ENCODE data around the gene SLC8A3. TPM values are rescaled to one million over a fixed set of nuclear protein-coding genes. Genes with fewer than 3 reads are reported as not detected.

Gene SLC8A3
- total and polyA plus RNA-seq, 9 of the 15 experiments (the other 6 are each of a cell fraction or from before 2014, with no cell fraction given), result not detected

DNA sequence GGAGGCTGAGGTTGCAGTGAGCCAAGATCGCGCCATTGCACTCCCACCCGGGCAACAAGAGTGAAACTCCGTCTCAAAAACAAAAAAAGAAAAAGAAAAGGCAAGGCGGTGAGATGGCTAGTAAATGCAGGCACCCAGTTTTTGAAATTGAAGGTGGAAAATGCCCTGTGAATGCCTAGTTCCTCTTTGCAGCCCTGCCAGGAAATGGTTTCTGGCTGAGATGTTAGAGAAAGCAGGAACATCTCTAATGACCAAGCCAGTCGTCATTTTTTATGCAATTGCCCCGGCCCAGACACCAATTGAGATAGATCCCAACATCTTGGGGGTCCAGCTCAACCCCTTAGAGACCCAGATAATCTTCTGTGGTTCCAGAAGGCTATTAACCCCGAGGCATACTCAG, 17.0 kb downstream of the SLC8A3 start (continued):
- TF ChIP-seq ZNF121 (CRISPR knock-in tag; conservative IDR thresholded peaks at IDR 0.05) (no peak), SP2 (IDR thresholded peaks at IDR 0.05; ENCODE audit: extremely low read depth, low read depth, low read length, poor library complexity, severe bottlenecking) (no peak), ZNF165 (CRISPR knock-in tag; IDR thresholded peaks at IDR 0.05; ENCODE audit: borderline replicate concordance) (no peak)
- TF ChIP-seq, protein P1, sequence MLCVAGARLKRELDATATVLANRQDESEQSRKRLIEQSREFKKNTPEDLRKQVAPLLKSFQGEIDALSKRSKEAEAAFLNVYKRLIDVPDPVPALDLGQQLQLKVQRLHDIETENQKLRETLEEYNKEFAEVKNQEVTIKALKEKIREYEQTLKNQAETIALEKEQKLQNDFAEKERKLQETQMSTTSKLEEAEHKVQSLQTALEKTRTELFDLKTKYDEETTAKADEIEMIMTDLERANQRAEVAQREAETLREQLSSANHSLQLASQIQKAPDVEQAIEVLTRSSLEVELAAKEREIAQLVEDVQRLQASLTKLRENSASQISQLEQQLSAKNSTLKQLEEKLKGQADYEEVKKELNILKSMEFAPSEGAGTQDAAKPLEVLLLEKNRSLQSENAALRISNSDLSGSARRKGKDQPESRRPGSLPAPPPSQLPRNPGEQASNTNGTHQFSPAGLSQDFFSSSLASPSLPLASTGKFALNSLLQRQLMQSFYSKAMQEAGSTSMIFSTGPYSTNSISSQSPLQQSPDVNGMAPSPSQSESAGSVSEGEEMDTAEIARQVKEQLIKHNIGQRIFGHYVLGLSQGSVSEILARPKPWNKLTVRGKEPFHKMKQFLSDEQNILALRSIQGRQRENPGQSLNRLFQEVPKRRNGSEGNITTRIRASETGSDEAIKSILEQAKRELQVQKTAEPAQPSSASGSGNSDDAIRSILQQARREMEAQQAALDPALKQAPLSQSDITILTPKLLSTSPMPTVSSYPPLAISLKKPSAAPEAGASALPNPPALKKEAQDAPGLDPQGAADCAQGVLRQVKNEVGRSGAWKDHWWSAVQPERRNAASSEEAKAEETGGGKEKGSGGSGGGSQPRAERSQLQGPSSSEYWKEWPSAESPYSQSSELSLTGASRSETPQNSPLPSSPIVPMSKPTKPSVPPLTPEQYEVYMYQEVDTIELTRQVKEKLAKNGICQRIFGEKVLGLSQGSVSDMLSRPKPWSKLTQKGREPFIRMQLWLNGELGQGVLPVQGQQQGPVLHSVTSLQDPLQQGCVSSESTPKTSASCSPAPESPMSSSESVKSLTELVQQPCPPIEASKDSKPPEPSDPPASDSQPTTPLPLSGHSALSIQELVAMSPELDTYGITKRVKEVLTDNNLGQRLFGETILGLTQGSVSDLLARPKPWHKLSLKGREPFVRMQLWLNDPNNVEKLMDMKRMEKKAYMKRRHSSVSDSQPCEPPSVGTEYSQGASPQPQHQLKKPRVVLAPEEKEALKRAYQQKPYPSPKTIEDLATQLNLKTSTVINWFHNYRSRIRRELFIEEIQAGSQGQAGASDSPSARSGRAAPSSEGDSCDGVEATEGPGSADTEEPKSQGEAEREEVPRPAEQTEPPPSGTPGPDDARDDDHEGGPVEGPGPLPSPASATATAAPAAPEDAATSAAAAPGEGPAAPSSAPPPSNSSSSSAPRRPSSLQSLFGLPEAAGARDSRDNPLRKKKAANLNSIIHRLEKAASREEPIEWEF (CRISPR knock-in tag; IDR thresholded peaks at IDR 0.05), result no peak
- TF ChIP-seq, protein P2, sequence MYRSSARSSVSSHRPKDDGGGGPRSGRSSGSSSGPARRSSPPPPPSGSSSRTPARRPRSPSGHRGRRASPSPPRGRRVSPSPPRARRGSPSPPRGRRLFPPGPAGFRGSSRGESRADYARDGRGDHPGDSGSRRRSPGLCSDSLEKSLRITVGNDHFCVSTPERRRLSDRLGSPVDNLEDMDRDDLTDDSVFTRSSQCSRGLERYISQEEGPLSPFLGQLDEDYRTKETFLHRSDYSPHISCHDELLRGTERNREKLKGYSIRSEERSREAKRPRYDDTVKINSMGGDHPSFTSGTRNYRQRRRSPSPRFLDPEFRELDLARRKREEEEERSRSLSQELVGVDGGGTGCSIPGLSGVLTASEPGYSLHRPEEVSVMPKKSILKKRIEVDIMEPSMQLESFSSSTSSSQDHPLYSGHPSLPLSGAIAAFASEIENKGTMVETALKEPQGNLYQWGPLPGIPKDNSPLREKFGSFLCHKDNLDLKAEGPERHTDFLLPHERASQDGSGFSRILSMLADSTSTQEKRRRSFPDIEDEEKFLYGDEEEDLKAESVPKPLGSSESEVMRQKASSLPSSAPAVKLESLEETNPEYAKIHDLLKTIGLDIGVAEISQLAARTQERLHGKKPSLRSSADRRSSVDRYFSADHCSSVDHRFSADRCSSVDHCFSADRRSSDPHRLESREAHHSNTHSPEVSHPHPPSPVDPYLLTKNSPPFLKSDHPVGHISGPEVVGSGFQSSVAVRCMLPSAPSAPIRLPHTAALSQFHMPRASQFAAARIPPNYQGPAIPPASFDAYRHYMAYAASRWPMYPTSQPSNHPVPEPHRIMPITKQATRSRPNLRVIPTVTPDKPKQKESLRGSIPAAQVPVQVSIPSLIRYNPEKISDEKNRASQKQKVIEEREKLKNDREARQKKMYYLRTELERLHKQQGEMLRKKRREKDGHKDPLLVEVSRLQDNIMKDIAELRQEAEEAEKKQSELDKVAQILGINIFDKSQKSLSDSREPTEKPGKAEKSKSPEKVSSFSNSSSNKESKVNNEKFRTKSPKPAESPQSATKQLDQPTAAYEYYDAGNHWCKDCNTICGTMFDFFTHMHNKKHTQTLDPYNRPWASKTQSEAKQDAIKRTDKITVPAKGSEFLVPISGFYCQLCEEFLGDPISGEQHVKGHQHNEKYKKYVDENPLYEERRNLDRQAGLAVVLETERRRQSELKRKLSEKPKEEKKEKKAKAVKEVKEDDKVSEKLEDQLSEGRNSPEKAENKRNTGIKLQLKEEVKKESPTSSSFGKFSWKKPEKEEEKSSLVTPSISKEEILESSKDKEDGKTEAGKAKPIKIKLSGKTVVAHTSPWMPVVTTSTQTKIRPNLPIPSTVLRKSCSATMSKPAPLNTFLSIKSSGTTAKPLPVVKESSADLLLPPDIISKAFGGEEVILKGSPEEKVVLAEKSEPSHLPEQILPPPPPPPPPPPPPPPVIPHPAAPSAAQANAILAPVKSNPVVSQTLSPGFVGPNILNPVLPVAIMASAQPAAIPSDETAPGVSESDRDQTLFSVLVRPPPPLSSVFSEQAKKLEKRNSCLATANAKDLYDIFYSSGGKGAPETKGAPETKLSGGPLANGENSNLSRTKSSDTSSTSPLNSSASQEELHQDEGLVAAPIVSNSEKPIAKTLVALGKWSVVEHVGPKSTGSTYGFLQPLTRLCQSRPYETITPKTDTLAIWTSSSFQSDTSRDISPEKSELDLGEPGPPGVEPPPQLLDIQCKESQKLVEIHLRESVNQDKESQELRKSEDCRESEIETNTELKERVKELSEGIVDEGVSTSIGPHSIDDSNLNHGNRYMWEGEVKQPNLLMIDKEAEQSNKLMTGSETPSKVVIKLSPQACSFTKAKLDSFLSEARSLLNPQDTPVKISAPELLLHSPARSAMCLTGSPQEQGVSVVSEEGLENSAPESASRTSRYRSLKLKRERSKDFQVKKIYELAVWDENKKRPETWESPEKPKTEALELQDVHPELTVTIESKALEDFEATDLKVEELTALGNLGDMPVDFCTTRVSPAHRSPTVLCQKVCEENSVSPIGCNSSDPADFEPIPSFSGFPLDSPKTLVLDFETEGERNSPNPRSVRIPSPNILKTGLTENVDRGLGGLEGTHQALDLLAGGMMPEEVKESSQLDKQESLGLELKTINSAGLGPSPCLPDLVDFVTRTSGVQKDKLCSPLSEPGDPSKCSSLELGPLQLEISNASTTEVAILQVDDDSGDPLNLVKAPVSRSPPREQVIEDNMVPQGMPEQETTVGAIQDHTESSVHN (IDR thresholded peaks at IDR 0.05; ENCODE audit: borderline replicate concordance in 1 of 2, low read depth in 1 of 2), result no peak
